Naive thymus-derived CD4-positive, alpha-beta T cell (primary cell): ENCODE measurements around the gene ANKK1. TPM values are rescaled to one million over a fixed set of nuclear protein-coding genes. Genes with fewer than 3 reads are reported as not detected.

Source experiments
- ATAC-seq: fragments of 150-1000 bp; cut with Tn5 transposase; 2 replicates; pipeline ENCODE4 v1.10.0; 2021; ENCODE audit warnings: mild to moderate bottlenecking, moderate library complexity
- CTCF ChIA-PET: fragments of 350-600 bp; sonication (Branson Sonifier 250); formaldehyde crosslinking; loops from one replicate; lab custom pipeline; 2021; ENCODE audit warnings: antibody characterized with exemption; lab: Charles Lee
- POLR2A ChIA-PET: fragments of 350-600 bp; sonication (Branson Sonifier 250); formaldehyde crosslinking; loops from one replicate; lab custom pipeline; 2021; ENCODE audit warnings: antibody characterized with exemption, inconsistent platforms; lab: Charles Lee
- DNase-seq, 9 donors: peaks; one replicate each; pipeline versions ENCODE4 v3.0.0 to v3.0.0-alpha.2; 2020 to 2022; ENCODE audit warnings: mixed read lengths in 1 of 9
- H3K27ac ChIP-seq: one replicate; pipeline ENCODE4 v1.7.0; 2013; ENCODE audit warnings: mild to moderate bottlenecking, low read depth, low read length, moderate library complexity
- H3K27me3 ChIP-seq, 2 donors: one replicate each; pipeline ENCODE4 v1.7.0; 2013; ENCODE audit warnings: low read length in 2 of 2, mild to moderate bottlenecking in 2 of 2, moderate library complexity in 2 of 2; ENCODE audit not compliant: control insufficient read depth in 2 of 2, insufficient read depth in 2 of 2
- H3K36me3 ChIP-seq, 3 experiments: 1 replicate in 2 of 3; 2 replicates in 1 of 3; pipeline ENCODE4 v1.7.0; 2013; ENCODE audit warnings: low read length in 3 of 3, mild to moderate bottlenecking in 3 of 3, moderate library complexity in 1 of 3; ENCODE audit not compliant: insufficient read depth in 3 of 3, control insufficient read depth in 2 of 3
- H3K4me1 ChIP-seq, 2 donors: one replicate each; pipeline ENCODE4 v1.7.0; 2013; ENCODE audit warnings: low read length in 2 of 2, mild to moderate bottlenecking in 2 of 2, moderate library complexity in 1 of 2; ENCODE audit not compliant: control insufficient read depth in 2 of 2, insufficient read depth in 2 of 2
- H3K4me3 ChIP-seq: 2 replicates; pipeline ENCODE4 v1.7.0; 2013; ENCODE audit warnings: mild to moderate bottlenecking, low read length
- H3K9me3 ChIP-seq, 3 experiments: 1 replicate in 2 of 3; 2 replicates in 1 of 3; pipeline ENCODE4 v1.7.0; 2013; ENCODE audit warnings: low read length in 3 of 3; ENCODE audit not compliant: control insufficient read depth in 2 of 3
- H3K27ac Mint-ChIP-seq, 9 donors: one replicate each; pipeline ENCODE4 v1.8.0; 2020 to 2022; ENCODE audit warnings: mixed read lengths in 9 of 9, mild to moderate bottlenecking in 8 of 9, moderate library complexity in 5 of 9, inconsistent platforms in 2 of 9
- H3K27me3 Mint-ChIP-seq, 5 donors: one replicate each; pipeline ENCODE4 v1.8.0; 2021 to 2022; ENCODE audit warnings: mixed read lengths in 5 of 5, mild to moderate bottlenecking in 1 of 5
- H3K36me3 Mint-ChIP-seq, 5 donors: one replicate each; pipeline ENCODE4 v1.8.0; 2020 to 2022; ENCODE audit warnings: mixed read lengths in 5 of 5, mild to moderate bottlenecking in 3 of 5, inconsistent platforms in 1 of 5
- H3K4me1 Mint-ChIP-seq, 7 donors: one replicate each; pipeline ENCODE4 v1.8.0; 2020 to 2022; ENCODE audit warnings: mixed read lengths in 7 of 7, mild to moderate bottlenecking in 3 of 7, inconsistent platforms in 1 of 7
- H3K4me3 Mint-ChIP-seq, 10 donors: one replicate each; pipeline ENCODE4 v1.8.0; 2020 to 2022; ENCODE audit warnings: mild to moderate bottlenecking in 10 of 10, mixed read lengths in 10 of 10, moderate library complexity in 6 of 10, inconsistent platforms in 2 of 10
- H3K9me3 Mint-ChIP-seq, 11 donors: one replicate each; pipeline ENCODE4 v1.8.0; 2020 to 2022; ENCODE audit warnings: mixed read lengths in 11 of 11, mild to moderate bottlenecking in 4 of 11, inconsistent platforms in 1 of 11, moderate library complexity in 1 of 11
- intact Hi-C, 2 donors: fragments of 100-400 bp; cut with micrococcal nuclease; formaldehyde crosslinking; loops; one replicate each; pipeline ENCODE4 v1.15.1; 2023
- polyA plus RNA-seq, 2 donors: library from polyadenylated mRNA; unstranded; fragments of 300-500 nt; fragmentation: Illumina TruSeq; gene quantifications; one replicate each; pipeline ENCODE4 v1.2.3, GENCODE V29; 2021
- total RNA-seq, 6 experiments: library from RNA in 5 of 6; stranded (reverse) in 5 of 6; gene quantifications; 1 replicate in 5 of 6; 2 replicates in 1 of 6; pipeline ENCODE4 v1.2.3 and lab custom pipeline; 2021 to 2026

ANKK1 gene
- total and polyA plus RNA-seq, 7 experiments from 2014 or later, result 0.24 to 4.2 (median 3.0) TPM; not detected in 1

DNA sequence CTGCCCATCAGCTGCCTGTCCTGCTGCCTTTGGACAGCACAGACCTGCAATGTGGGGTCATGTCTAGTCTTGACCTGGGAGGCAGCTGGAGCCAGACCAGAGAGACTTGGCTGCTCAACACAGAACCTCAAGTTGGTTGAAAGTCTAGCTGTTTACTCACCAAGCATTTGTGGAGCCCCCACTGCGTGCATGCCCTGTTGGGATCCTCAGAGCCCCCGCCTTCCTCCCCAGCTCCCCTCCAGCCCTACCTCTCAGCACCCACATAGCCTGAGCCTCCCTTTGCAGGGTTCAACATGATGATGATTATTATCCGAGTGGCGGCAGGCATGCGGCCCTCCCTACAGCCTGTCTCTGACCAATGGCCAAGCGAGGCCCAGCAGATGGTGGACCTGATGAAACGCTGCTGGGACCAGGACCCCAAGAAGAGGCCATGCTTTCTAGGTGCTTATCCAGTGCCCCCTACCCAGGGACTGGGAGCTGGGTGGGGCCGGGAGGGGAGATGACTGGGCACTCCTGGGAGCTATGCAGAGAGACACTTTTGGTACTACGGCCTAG is 8.3 kb downstream of the ANKK1 start:
- H3K27ac Mint-ChIP-seq, result no peak overlapping the region
- Histone ChIP-seq H3K4me1 (no peaks in the 10 kb centered on the region), H3K36me3 (no peaks in the 10 kb centered on the region), H3K27me3 (no peaks in the 10 kb centered on the region), H3K9me3 (no peaks in the 10 kb centered on the region), H3K4me3 (no peak overlapping the region), H3K27ac (no peak overlapping the region)
- DNase-seq (no peak), ATAC-seq (no peak)
- no peaks in the 10 kb centered on the region for H3K9me3 Mint-ChIP-seq
- no peaks in the 10 kb centered on the region for H3K27me3 Mint-ChIP-seq
- H3K4me3 Mint-ChIP-seq, result no peak overlapping the region
- H3K36me3 Mint-ChIP-seq, result peaks cover 0 to 6% (median 0%) of the 10 kb centered on the region in 5 donors
- ChIA-PET CTCF (no interaction called here), POLR2A (no interaction called here)
- peaks cover 0 to 1% (median 0%) of the 10 kb centered on the region in 7 donors for H3K4me1 Mint-ChIP-seq
- intact Hi-C loops, result no loop called here

DNA sequence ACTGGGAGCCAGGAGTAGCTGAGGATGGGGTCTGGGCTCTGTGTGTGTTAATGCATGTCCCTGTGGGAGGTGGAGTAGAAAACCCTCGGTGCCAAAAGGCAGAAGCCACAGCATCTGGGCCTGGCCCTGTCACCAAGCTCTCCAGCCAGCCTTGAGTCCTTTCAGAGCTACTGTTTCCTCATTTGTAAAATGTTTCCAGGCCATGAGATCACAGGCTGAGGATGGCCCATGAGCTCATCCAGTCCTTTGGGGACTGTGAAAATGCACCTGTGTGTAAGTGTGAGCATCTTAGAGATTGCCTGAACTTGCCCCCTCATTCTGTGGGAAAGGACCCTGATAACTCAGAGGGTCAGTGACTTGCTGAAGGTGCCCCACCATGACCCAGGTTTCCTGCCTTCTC is 9.1 kb downstream of the ANKK1 start:
- ChIA-PET CTCF (no interaction called here), POLR2A (no interaction called here)
- intact Hi-C loops, result no loop called here
- Mint-ChIP-seq H3K27me3 (no peaks in the 10 kb centered on the region), H3K4me1 (peaks cover 0 to 1% (median 0%) of the 10 kb centered on the region in 7 donors), H3K36me3 (peaks cover 0 to 6% (median 0%) of the 10 kb centered on the region in 5 donors), H3K4me3 (no peak overlapping the region), H3K9me3 (no peaks in the 10 kb centered on the region), H3K27ac (peak overlapping the region in 1 of 9 donors; percentile 67)
- Histone ChIP-seq H3K9me3 (no peaks in the 10 kb centered on the region), H3K4me1 (no peaks in the 10 kb centered on the region), H3K27ac (no peak overlapping the region), H3K4me3 (no peak overlapping the region), H3K36me3 (no peaks in the 10 kb centered on the region), H3K27me3 (no peaks in the 10 kb centered on the region)
- ATAC-seq (no peak), DNase-seq (no peak)

DNA sequence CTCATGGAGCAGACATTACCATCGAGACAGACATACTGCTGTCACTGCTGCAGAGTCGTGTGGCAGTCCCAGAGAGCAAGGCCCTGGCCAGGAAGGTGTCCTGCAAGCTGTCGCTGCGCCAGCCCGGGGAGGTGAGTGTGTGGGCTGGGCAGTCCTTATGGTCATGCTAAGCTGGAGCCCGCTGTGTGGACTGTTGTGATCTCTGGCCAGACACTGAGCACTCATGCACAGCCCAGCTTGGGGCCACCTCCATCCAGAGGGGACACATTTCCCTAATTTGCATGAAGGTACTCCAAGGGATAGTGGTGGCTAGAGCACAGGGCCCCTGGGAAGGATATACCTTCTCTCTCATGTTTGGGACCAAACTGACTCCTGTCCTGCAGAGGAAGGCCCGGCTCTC is 9.6 kb downstream of the ANKK1 start:
- Mint-ChIP-seq H3K9me3 (no peaks in the 10 kb centered on the region), H3K27ac (no peak overlapping the region), H3K4me1 (peaks cover 0 to 1% (median 0%) of the 10 kb centered on the region in 7 donors), H3K4me3 (no peak overlapping the region), H3K36me3 (peaks cover 0 to 6% (median 0%) of the 10 kb centered on the region in 5 donors), H3K27me3 (no peaks in the 10 kb centered on the region)
- Histone ChIP-seq H3K36me3 (no peaks in the 10 kb centered on the region), H3K4me1 (no peaks in the 10 kb centered on the region), H3K9me3 (no peaks in the 10 kb centered on the region), H3K27ac (no peak overlapping the region), H3K4me3 (no peak overlapping the region), H3K27me3 (no peaks in the 10 kb centered on the region)
- DNase-seq, result no peak
- ChIA-PET CTCF (no interaction called here), POLR2A (no interaction called here)
- ATAC-seq, result no peak
- intact Hi-C loops, result no loop called here

DNA sequence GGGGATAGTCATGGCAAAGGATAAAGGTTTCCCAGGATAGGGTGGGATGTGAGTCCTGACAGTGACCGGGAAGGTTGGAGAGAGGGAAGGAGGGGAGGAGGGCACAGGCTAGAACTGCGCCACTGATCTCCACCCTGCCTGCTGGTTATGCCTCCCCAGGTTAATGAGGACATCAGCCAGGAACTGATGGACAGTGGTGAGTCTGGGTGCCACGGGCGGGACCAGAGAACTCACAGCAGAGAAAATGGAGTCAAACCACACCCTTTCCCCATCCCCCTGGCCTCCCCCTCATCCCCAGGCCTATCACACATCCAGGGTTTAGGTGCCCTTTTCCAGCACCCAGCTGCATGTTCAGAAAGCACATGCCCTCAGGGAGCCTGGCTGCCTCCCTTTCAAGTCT is 10.2 kb downstream of the ANKK1 start:
- Mint-ChIP-seq H3K27me3 (no peaks in the 10 kb centered on the region), H3K36me3 (peaks cover 0 to 6% (median 0%) of the 10 kb centered on the region in 5 donors), H3K4me3 (no peak overlapping the region), H3K9me3 (no peaks in the 10 kb centered on the region), H3K27ac (no peak overlapping the region), H3K4me1 (peaks cover 0 to 1% (median 0%) of the 10 kb centered on the region in 7 donors)
- DNase-seq (no peak), ATAC-seq (no peak)
- intact Hi-C loops, result no loop called here
- Histone ChIP-seq H3K36me3 (no peaks in the 10 kb centered on the region), H3K9me3 (no peaks in the 10 kb centered on the region), H3K4me1 (no peaks in the 10 kb centered on the region), H3K27ac (no peak overlapping the region), H3K27me3 (no peaks in the 10 kb centered on the region), H3K4me3 (no peak overlapping the region)
- CTCF ChIA-PET, result no interaction called here
- POLR2A ChIA-PET, result no interaction called here

DNA sequence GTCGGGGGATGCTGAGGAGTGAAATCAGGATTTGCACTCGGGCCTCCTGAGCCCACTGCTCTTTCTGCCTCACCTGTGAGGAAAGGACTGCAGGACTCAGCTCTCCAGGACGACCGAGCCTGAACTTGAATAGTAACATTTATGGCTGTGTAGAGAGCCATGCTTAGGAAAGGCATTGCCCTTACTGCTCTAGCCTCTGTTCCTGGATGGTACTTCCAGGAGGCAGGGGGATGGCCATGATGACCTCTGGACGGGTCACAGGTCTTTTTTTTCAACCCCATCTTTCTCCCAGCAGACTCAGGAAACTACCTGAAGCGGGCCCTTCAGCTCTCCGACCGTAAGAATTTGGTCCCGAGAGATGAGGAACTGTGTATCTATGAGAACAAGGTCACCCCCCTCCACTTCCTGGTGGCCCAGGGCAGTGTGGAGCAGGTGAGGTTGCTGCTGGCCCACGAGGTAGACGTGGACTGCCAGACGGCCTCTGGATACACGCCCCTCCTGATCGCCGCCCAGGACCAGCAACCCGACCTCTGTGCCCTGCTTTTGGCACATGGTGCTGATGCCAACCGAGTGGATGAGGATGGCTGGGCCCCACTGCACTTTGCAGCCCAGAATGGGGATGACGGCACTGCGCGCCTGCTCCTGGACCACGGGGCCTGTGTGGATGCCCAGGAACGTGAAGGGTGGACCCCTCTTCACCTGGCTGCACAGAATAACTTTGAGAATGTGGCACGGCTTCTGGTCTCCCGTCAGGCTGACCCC is 11.3 kb downstream of the ANKK1 start:
- Mint-ChIP-seq H3K4me1 (peaks cover 0 to 1% (median 0%) of the 10 kb centered on the region in 7 donors), H3K9me3 (no peaks in the 10 kb centered on the region), H3K36me3 (peaks cover 0 to 5% (median 0%) of the 10 kb centered on the region in 5 donors), H3K27ac (no peak overlapping the region), H3K27me3 (no peaks in the 10 kb centered on the region), H3K4me3 (no peak overlapping the region)
- Histone ChIP-seq H3K4me1 (no peaks in the 10 kb centered on the region), H3K4me3 (no peak overlapping the region), H3K27me3 (no peaks in the 10 kb centered on the region), H3K36me3 (no peaks in the 10 kb centered on the region), H3K27ac (no peak overlapping the region), H3K9me3 (no peaks in the 10 kb centered on the region)
- no peak for DNase-seq
- intact Hi-C loops, result no loop called here
- ChIA-PET POLR2A (no interaction called here), CTCF (no interaction called here)
- no peak for ATAC-seq

DNA sequence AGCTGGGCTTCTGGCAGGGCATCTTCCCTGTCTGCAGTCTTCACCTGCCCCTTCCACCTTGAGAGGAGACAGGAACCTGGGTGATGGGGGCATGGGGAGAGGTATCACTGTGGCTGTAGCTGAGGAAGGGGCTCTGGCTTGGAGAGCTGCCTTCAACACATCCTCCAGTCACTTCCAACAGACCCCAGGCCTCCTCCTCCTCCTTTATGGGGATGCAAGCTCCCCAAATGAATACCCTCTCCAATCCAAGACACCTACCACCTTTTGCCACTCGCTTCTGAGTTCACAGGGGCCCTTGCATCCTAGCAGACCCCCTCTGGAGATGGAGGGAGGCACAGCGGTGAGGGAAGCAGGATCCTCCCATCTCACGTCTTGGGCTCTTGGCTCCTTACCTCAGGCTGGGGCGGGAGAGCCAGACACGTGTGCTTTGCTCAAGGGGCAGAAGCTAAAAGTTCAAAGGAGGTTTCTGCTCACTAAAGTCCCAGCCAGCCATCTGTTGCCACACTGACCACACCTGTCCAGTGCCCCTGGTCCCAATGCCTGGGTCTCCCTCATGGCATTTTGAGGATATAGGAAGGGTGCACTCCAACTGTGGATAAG is 13.2 kb downstream of the ANKK1 start:
- H3K9me3 Mint-ChIP-seq, result no peaks in the 10 kb centered on the region
- H3K36me3 ChIP-seq, result no peaks in the 10 kb centered on the region

More for the DNA sequence above, 13.2 kb downstream of the ANKK1 start:
- no peaks in the 10 kb centered on the region for H3K4me1 Mint-ChIP-seq
- Histone ChIP-seq H3K9me3 (no peaks in the 10 kb centered on the region), H3K27ac (no peak overlapping the region), H3K27me3 (no peaks in the 10 kb centered on the region), H3K4me1 (no peaks in the 10 kb centered on the region), H3K4me3 (no peak overlapping the region)
- no peak overlapping the region for H3K27ac Mint-ChIP-seq
- intact Hi-C loops, result no loop called here
- CTCF ChIA-PET, result no interaction called here
- no peaks in the 10 kb centered on the region for H3K27me3 Mint-ChIP-seq
- ATAC-seq, result no peak
- H3K36me3 Mint-ChIP-seq, result no peaks in the 10 kb centered on the region
- DNase-seq, result no peak
- no peak overlapping the region for H3K4me3 Mint-ChIP-seq
- POLR2A ChIA-PET, result no interaction called here
